COLO668 (cell line): ENCODE data around the gene SLIT1.

Experiments
- DNase-seq: peaks from one replicate; lab custom pipeline; 2025; ENCODE audit not compliant: unreplicated experiment; lab: John Stamatoyannopoulos, UW

Gene SLIT1

DNA sequence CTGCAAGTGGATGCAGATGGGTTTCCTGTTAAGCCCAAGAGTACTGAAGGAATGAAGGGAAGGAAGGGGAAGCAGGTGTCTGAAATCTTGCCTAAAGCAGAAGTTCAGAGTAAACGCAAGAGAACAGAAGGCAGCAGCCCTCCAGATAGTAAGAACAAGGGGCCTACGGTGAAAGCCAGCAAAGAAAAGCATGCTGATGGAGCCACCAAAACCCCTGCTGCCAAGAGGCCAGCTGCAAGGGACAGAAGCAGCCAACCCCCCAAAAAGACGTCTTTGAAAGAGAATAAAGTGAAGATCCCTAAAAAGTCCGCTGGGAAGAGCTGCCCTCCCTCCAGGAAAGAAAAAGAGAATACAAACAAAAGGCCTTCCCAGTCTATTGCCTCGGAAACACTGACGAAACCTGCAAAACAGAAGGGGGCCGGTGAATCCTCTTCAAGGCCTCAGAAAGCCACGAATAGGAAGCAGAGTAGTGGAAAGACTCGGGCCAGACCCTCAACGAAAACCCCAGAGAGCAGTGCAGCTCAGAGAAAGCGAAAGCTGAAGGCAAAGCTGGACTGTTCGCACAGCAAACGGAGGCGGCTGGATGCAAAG lies 201.1 kb downstream of the SLIT1 start:
- DNase-seq: no peak

DNA sequence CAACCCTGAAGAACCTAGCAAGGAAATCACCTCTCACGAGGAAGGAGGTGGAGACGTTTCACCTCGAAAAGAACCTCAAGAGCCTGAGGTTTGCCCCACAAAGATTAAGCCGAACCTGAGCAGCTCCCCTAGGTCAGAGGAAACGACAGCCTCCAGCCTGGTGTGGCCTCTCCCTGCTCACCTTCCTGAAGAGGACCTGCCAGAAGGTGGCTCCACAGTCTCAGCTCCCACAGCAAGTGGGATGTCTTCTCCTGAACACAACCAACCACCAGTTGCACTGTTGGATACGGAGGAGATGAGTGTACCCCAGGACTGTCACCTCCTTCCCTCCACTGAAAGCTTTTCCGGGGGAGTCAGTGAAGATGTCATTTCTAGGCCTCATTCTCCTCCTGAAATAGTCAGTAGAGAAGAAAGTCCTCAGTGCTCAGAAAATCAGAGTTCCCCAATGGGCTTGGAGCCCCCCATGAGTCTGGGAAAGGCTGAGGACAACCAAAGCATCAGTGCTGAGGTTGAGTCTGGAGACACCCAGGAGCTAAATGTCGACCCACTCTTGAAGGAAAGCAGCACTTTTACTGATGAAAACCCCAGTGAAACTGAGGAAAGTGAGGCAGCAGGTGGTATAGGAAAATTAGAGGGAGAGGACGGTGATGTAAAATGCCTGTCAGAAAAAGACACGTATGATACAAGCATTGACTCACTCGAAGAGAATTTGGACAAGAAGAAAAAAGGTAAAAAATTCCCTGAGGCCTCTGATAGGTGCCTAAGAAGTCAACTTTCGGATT lies 203.4 kb downstream of the SLIT1 start:
- no peak for DNase-seq

DNA sequence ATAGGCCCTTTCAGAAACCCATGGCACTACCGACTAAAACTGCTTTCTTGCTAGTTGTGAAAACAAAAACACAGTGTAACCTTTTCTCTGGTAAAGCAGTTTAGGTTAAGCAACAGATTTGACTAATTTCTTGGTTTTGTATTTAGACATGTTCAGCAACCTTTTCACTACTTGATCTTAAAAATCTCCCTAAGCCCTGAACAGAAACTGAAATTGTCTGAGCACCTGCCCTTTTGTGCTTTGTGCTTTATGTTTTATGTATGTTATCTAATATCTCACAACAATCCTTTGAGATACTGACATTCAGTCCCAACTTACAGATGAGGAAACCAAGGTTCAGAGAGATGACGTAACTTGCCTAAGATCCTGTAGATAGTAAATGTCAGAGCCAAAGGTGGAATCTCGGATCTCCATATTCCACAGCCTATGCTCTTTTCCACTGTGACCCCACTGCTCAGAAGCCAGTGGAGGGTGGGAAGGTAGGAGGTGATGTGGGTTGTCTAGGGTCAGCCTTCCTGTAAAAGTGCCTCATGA lies 207.1 kb downstream of the SLIT1 start:
- DNase-seq: no peak

DNA sequence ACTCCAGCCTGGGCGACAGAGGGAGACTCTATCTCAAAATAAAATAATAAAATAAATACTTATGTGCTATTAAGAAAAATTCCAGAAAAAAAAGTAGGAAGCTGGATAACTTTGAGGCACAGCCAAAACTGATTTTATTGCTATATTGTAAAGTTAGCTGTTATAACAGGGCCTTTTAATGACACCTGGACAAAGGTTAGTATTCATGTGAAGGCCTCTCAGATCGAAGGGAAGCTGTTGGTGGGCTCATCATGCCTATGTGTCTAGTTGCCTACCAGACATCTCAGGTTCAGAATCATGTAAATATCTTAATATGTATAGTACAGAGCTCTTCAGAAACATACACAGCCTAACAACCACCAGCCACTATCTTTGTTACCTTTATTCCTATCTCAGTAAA lies 210.6 kb downstream of the SLIT1 start:
- DNase-seq: no peak

DNA sequence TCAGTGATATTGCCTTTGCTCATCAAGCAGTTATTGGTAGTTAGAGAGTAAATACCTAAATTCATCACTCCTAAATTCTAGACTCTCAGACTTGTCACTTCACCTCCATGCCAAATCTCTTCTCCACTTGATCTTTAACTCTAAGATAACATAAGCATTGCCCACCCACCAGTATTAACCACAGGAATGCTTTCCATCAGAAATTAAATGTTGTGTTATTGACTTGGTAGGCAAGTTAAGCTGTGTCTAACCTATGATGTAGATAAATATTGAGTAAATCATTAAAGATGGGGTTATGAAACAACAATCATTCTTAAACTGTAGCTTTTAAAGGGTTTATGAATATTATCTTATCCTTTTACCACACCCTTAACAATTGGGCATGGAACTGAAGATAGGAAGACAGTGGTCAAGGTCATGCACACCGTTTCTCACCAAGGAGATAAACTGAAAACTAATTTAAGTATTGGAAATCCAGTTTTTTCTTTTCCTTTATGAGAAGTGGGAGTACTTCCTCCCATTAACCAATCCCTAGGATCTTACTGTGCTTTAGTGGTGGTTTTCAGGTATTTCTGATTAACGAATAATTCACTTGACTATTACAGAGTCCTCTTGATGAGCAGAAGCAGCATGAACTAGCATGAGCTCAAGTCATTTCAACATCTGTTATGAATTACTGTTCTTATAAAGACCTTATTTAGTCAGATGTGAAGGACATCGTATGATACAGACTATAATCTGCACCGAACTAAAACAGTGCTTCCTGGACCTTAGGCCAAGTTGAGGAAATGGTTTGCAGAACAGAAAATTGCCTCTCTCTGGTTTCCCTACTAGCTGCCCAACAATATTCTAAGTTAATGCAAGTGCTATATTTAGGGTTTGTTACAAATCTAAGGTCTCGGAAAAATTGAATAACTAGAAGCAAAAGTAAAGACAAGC lies 211.7 kb downstream of the SLIT1 start:
- DNase-seq: no peak

DNA sequence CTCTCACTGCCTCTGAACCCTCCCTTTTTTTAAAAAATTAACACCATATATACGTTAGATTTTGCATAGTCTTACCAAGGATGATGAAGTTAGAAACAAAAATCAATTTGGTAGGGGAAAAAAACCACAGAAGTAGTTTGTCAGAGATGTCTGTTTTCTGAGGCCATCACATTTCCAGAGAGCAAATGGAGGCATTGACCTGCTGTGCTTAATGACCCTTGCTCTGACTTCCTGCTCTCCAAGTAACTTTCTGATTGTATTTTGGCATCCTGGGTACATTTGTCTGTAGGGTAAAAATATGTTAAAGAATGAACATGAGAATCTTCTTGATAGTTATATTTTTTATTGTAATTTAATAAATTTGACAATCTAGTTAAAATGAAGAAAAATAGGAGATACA lies 213.5 kb downstream of the SLIT1 start:
- DNase-seq: no peak

DNA sequence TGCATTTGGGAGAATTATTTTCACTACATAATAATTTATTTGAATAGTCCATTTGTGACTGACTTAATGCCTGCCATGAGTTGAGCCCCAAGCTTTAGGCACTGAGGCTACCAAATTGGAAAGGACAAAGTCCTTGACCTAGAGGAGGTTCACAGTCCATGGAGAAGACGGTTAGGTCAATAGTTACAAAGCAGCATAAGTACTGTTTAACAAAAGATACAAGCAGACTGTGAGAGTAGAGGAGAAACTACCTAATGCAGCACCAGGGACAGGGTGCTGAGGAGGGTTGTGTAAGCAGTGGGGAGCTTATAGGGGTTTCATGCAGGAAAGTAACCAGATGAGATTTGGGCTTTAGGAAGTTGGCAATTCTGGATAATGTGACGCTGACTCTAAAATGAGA lies 214.4 kb downstream of the SLIT1 start:
- no peak for DNase-seq

DNA sequence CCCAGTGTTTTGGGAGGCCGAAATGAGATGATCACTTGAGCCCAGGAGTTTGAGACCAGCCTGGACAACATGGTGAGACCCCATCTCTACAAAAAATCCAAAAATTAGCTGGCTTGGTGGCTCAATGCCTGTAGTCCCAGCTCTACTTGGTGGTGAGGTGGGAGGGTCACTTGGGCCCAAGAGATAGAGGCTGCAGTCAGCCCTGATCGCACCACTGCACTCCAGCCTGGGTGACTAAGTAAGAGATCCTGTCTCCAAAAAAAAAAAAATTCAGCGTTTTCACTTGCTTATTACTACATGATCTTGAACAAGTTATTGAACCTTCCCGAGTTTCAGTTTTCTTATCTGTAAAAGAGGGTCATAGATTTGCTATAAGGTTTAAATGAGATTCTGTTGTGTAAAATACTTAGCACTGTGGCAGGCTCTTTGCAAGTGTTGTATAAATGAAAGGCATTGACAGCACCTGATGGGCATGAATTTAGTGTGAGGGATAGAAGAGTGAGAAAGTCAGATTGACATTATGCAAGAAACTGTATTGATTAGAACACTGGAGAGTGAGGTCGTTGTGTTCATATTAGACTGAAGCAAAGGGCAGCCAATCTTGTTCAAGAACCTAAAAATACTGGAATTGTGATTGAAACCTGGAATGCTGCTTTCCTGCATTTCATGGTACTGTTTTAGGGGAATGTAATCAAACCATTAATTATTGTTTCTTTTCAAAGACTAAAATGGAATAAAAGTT lies 216.9 kb downstream of the SLIT1 start:
- no peak for DNase-seq

DNA sequence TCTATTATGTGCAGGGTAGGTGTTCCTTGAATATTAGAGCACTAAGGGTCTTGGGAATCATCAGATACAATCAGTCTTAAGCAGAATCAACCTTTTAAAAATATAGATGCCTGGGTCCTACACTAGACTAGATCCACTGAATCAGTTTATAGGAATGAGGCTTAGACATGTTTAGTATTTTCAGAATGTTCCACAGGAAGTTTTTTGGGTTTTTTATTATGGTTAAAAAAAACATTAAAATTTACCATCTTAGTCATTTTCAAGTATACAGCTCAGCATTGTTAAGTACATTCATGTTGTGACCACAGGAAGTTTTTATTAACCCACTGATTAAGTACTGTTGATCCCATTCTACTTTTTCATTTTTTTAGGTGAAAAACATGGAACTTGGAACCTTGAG lies 217.9 kb downstream of the SLIT1 start:
- DNase-seq: no peak

DNA sequence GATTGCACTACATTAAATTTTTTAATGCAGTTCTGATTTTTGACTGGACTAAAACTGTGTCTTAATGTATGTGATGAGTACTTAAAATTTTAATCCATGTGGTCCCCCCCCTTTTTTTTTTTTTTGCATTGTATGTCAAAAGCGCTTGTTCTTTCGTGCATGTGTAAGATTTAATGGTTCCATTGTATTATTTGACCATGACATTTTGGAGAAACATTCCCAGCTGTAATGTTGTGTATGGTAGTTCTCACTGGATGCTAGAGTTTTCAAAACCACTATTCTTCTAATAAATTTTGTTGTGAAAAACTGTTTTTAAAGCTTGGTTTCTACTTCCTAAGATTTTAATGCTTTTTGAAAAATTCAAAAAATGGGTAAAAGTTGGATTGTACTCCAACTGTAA lies 221.6 kb downstream of the SLIT1 start:
- no peak for DNase-seq

DNA sequence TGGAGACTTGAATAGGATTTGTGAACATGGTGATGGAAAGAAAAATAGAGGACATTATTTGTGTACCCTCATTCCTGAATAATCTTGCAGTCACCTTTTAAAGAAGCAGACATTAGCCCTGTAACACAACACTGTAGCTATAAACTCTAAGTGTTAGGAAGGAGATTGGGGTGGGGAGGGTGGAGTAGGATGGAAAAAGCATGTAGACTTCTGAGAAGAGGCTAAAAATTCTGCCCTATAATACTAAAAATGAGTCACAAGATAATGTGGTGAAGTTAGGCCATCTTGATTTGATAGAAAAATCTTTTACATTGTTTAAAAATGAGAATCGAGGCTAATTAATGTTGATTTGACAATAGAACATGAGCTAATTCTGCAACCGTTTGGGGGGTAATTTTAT lies 224.9 kb downstream of the SLIT1 start:
- DNase-seq: no peak

DNA sequence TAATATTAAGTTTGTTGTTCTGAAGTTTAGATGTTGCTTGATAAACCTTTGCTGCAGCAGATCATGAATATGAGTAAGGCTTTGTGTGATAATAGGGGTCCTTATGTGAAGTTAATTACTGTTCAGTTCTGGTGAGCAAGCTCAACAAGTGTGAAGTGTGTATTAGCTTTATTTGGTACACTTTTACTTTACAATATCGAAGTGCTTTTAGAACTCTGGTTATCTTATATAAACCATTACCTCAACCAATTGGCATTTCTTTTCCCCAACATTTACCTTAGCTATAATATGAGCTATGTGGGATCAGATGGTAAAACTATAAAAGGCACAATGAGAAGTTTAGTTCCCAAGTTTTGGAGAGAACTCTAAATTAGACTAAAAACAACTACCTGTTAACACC lies 226.0 kb downstream of the SLIT1 start:
- DNase-seq: no peak

DNA sequence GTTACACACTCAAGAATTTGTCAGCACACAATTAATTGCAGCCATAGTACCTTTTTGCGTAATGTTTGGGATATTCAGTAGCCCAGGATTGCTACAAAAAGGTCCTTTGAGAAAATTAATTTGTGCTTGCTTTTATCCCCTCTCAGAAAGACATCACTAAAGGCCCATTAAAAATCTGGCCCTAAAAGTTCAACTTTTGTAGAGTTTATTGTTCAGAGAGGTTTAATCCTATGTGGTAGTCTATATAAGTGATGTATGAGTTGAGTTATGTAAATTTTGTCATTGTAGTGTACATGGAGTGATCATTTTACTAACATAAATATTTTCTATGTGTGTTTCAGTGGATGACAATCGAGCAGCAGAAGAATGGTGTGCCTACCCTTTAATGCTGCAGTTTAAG lies 227.7 kb downstream of the SLIT1 start:
- DNase-seq: no peak

DNA sequence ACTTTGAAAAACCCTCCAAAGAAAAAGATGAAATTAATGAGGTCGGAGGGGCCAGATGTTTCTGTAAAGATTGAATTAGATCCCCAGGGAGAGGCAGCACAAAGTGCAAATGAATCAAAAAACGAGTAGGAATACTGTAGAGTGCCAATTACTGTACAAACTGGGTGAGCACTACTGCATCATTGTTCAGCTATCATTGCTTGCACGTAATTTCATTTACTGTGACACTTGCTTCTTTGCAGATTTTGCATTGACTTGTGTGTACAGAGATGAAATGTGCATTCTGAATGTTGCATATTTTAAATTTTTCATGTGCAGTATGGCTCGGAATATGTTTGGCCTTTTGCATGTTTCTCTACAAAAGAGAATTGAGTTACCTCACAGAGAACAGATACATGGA lies 230.0 kb downstream of the SLIT1 start:
- DNase-seq: no peak

DNA sequence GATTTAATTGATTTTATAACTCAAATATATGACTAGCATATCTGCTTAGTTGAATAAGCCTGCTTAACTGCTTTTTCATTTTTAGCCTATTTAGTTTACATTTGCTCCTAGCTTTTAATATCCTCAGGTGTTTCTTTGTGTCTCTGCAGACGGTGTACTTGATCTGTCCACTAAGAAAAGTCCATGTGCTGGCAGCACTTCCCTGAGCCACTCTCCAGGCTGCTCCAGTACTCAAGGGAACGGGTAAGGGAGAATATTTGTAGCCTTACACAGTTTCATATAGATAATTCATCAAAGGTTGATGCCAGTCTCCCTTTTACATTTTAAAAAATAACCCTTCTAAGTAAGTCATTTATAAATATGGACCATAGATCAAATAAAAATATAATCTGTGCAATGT lies 233.8 kb downstream of the SLIT1 start:
- no peak for DNase-seq

DNA sequence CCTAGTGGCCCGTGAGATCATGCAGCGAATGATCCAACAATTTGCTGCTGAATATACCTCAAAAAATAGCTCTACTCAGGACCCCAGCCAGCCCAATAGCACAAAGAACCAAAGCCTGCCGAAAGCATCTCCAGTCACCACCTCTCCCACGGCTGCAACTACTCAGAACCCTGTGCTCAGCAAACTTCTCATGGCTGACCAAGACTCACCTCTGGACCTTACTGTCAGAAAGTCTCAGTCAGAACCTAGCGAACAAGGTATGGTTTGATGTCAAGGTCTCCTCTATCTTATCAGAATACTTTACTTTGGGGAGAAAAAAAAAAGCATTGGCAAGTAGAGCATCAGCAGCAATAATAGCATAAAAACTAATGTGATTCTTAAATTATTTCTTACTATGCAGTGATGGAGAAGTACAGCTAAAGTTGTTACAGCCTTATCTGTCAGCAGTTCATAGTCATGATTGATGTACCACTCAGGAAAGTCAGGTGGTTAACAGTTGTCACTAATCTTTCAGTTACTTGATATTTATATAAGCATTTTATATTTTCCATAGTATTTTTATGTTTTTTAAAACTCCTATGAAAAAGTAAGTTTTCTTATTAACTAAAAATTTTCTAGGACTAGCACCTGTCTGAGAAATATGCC lies 236.6 kb downstream of the SLIT1 start:
- DNase-seq: no peak
